ENCODE data around the gene DZIP3. TPM values are rescaled to one million over a fixed set of nuclear protein-coding genes. Genes with fewer than 3 reads are reported as not detected.

Gene DZIP3, protein sequence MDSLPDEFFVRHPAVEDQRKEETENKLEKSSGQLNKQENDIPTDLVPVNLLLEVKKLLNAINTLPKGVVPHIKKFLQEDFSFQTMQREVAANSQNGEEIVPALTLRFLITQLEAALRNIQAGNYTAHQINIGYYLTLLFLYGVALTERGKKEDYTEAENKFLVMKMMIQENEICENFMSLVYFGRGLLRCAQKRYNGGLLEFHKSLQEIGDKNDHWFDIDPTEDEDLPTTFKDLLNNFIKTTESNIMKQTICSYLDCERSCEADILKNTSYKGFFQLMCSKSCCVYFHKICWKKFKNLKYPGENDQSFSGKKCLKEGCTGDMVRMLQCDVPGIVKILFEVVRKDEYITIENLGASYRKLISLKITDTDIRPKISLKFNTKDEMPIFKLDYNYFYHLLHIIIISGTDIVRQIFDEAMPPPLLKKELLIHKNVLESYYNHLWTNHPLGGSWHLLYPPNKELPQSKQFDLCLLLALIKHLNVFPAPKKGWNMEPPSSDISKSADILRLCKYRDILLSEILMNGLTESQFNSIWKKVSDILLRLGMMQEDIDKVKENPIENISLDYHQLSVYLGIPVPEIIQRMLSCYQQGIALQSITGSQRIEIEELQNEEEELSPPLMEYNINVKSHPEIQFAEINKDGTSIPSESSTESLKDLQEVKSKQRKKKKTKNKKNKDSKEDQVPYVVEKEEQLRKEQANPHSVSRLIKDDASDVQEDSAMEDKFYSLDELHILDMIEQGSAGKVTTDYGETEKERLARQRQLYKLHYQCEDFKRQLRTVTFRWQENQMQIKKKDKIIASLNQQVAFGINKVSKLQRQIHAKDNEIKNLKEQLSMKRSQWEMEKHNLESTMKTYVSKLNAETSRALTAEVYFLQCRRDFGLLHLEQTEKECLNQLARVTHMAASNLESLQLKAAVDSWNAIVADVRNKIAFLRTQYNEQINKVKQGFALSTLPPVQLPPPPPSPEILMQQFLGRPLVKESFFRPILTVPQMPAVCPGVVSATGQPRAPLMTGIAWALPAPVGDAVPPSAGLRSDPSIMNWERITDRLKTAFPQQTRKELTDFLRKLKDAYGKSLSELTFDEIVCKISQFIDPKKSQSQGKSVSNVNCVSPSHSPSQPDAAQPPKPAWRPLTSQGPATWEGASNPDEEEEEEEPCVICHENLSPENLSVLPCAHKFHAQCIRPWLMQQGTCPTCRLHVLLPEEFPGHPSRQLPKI
- 10.6 and 12.2 TPM in 2 replicates for total RNA-seq (2022)
- Bru-seq, nascent RNA, result percentile 61 among the genes with signal in this experiment
- BruChase-seq, experiment 1, labeled RNA remaining after a 6-hour chase, result percentile 56 among the genes with signal in this experiment
- BruChase-seq, experiment 2, labeled RNA remaining after a 2-hour chase, result percentile 59 among the genes with signal in this experiment
- long read RNA-seq, full-length matches to known transcripts, result 2 of 5 reads
- long read RNA-seq, partial matches to known transcripts, result 0 of 5 reads
- long read RNA-seq, other reads (novel, unspliced or antisense), result 3 of 5 reads

GRCh38 chr3:108589081-108589997 is at the start of gene DZIP3, which contains the start of gene CIP2A:
Gene DZIP3, plus strand, starts transcription at chr3:108589722. Its CDS starts 15,685 bp downstream, at chr3:108605407.
Gene CIP2A, minus strand, starts transcription at chr3:108589438. Its CDS starts 63 bp downstream, at chr3:108589375.
- peaks cover 38% of the 10 kb centered on the region for H3K4me1 Mint-ChIP-seq (ENCODE audit: low read depth, unreplicated experiment)
- DNase-seq, result peak; percentile 90
- no peaks in the 10 kb centered on the region for H3K27me3 Mint-ChIP-seq (ENCODE audit: unreplicated experiment)
- intact Hi-C loops (cut with micrococcal nuclease; ENCODE audit: unreplicated experiment), result no loop called here
- peak within 1 kb of the TSS; percentile 96 for H3K27ac Mint-ChIP-seq (ENCODE audit: unreplicated experiment)
- TF ChIP-seq, protein P1, sequence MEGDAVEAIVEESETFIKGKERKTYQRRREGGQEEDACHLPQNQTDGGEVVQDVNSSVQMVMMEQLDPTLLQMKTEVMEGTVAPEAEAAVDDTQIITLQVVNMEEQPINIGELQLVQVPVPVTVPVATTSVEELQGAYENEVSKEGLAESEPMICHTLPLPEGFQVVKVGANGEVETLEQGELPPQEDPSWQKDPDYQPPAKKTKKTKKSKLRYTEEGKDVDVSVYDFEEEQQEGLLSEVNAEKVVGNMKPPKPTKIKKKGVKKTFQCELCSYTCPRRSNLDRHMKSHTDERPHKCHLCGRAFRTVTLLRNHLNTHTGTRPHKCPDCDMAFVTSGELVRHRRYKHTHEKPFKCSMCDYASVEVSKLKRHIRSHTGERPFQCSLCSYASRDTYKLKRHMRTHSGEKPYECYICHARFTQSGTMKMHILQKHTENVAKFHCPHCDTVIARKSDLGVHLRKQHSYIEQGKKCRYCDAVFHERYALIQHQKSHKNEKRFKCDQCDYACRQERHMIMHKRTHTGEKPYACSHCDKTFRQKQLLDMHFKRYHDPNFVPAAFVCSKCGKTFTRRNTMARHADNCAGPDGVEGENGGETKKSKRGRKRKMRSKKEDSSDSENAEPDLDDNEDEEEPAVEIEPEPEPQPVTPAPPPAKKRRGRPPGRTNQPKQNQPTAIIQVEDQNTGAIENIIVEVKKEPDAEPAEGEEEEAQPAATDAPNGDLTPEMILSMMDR (IDR thresholded peaks at IDR 0.05; ENCODE audit: unreplicated experiment), result no peak
- CTCF ChIA-PET, result interaction anchor here (0.6 to 1.1 kb wide), 4 partner anchors 13 to 359 kb away, joined by 3 to 4 read pairs (median 4); no protein-coding TSS in a partner anchor
- H3K4me3 Mint-ChIP-seq (ENCODE audit: low read depth, unreplicated experiment), result peak within 1 kb of the TSS; percentile 92
- TSS peak; percentile 51 for BruUV-seq (replicated peaks)
- peaks cover 37% of the 10 kb centered on the region for H3K36me3 Mint-ChIP-seq (ENCODE audit: insufficient read depth, unreplicated experiment)
- no peaks in the 10 kb centered on the region for H3K9me3 Mint-ChIP-seq (ENCODE audit: low read depth, unreplicated experiment)

DNA sequence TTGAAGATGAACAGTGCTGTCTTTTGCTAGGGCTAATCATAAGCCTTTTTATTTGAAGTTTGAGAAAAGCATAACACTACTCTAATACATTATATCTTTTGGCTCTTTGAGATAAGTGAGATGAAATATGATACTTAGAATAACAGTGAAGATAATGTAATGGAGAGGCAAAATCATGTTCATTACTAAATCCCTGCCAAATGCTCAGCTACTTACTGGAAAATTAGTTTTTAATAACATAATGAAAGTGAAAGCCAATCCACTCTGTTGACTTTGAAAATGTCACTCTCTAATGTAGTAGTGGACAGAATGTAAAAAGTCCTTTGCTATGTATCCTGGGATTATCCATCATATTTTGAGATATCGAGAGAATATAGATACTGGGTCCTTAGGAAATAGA is 43.3 kb upstream of the DZIP3 start:
- no peak for DNase-seq
- H3K27ac Mint-ChIP-seq (ENCODE audit: unreplicated experiment), result no peak overlapping the region
- CTCF ChIA-PET, result no interaction called here
- BruUV-seq (replicated peaks), result no TSS peak
- H3K9me3 Mint-ChIP-seq (ENCODE audit: low read depth, unreplicated experiment), result no peaks in the 10 kb centered on the region
- no peaks in the 10 kb centered on the region for H3K27me3 Mint-ChIP-seq (ENCODE audit: unreplicated experiment)
- peaks cover 5% of the 10 kb centered on the region for H3K36me3 Mint-ChIP-seq (ENCODE audit: insufficient read depth, unreplicated experiment)
- no peaks in the 10 kb centered on the region for H3K4me1 Mint-ChIP-seq (ENCODE audit: low read depth, unreplicated experiment)
- TF ChIP-seq, protein P1 (IDR thresholded peaks at IDR 0.05; ENCODE audit: unreplicated experiment), result no peak
- intact Hi-C loops (cut with micrococcal nuclease; ENCODE audit: unreplicated experiment), result no loop called here
- H3K4me3 Mint-ChIP-seq (ENCODE audit: low read depth, unreplicated experiment), result no peak overlapping the region

DNA sequence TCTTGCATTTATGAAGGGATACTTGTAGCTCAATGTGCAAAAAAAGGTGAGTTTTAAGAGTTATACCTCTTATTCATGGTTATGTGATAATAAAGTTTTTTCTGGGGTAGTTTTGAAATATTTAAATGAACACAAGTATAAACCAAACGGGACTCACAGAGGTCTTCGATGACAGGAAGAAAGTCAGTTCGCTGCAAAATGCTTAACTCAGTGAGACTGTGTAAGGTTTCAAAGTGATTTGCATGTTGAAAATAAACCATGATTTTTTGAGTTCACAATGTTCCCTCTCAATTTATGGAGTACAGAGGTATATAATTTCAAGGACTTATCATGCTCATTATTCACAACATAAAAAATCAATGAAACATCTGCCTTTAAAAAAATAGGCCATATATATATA is 42.8 kb upstream of the DZIP3 start:
- no peak overlapping the region for H3K27ac Mint-ChIP-seq (ENCODE audit: unreplicated experiment)
- BruUV-seq (replicated peaks), result no TSS peak
- no peaks in the 10 kb centered on the region for H3K27me3 Mint-ChIP-seq (ENCODE audit: unreplicated experiment)
- no peak overlapping the region for H3K4me3 Mint-ChIP-seq (ENCODE audit: low read depth, unreplicated experiment)
- DNase-seq, result no peak
- H3K4me1 Mint-ChIP-seq (ENCODE audit: low read depth, unreplicated experiment), result no peaks in the 10 kb centered on the region
- intact Hi-C loops (cut with micrococcal nuclease; ENCODE audit: unreplicated experiment), result no loop called here
- peaks cover 5% of the 10 kb centered on the region for H3K36me3 Mint-ChIP-seq (ENCODE audit: insufficient read depth, unreplicated experiment)
- TF ChIP-seq, protein P1 (IDR thresholded peaks at IDR 0.05; ENCODE audit: unreplicated experiment), result no peak
- H3K9me3 Mint-ChIP-seq (ENCODE audit: low read depth, unreplicated experiment), result no peaks in the 10 kb centered on the region
- CTCF ChIA-PET, result no interaction called here

All from Calu3 (cell line).